HL-60 (cell line): Measurements from ENCODE around the gene CNTNAP4.
A peak's percentile ranks its signal among the peaks of the same experiment; 100 is the strongest.

Source experiments
- DNase-seq, 2 experiments: peaks; one replicate each; pipeline ENCODE4 v3.0.0-alpha.2; 2010 to 2020; ENCODE audit warnings: low read depth in 1 of 2, low spot score in 1 of 2
- H3K27ac ChIP-seq: fragments of 250-450 bp; sonication (Bioruptor Pico); replicated peaks from 2 replicates; pipeline ENCODE4 v1.5.1; 2020; ENCODE audit warnings: mild to moderate bottlenecking, moderate library complexity
- H3K27me3 ChIP-seq: fragments of 250-450 bp; sonication (Bioruptor Pico); 2 replicates; pipeline ENCODE4 v1.5.1; 2021; ENCODE audit warnings: mild to moderate bottlenecking, moderate library complexity; ENCODE audit not compliant: insufficient read depth, poor library complexity, severe bottlenecking
- H3K4me3 ChIP-seq: replicated peaks from 2 replicates; pipeline ENCODE4 v1.5.1; 2011; ENCODE audit warnings: mild to moderate bottlenecking, control low read depth, low read length; ENCODE audit not compliant: insufficient read depth
- CTCF ChIP-seq: IDR thresholded peaks from one replicate; pipeline ENCODE4 v1.5.1; 2011; ENCODE audit warnings: low read length, control low read depth, inconsistent platforms; ENCODE audit not compliant: insufficient read depth
- GABPA ChIP-seq: IDR thresholded peaks from 2 replicates; pipeline ENCODE4 v1.6.1; 2012; ENCODE audit warnings: low read depth
- POLR2AphosphoS5 ChIP-seq: IDR thresholded peaks from 2 replicates; pipeline ENCODE4 v1.6.1; 2012; ENCODE audit warnings: low read depth
- REST ChIP-seq: IDR thresholded peaks from 2 replicates; pipeline ENCODE4 v1.6.1; 2012; ENCODE audit warnings: low read depth; ENCODE audit not compliant: insufficient replicate concordance
- SPI1 ChIP-seq: IDR thresholded peaks from 2 replicates; pipeline ENCODE4 v1.6.1; 2012; ENCODE audit warnings: low read depth, mild to moderate bottlenecking, borderline replicate concordance

The CNTNAP4 gene

GRCh38 chr16:76381096-76381495, 103.9 kb downstream of the CNTNAP4 start:
- TF ChIP-seq CTCF (no peak), SPI1 (no peak), POLR2AphosphoS5 (no peak), GABPA (no peak), REST (no peak)
- no peak overlapping the region for H3K27ac ChIP-seq
- H3K4me3 ChIP-seq, result no peak overlapping the region
- DNase-seq, result no peak
- H3K27me3 ChIP-seq, result no peaks in the 10 kb centered on the region

GRCh38 chr16:76385601-76386230, 108.5 kb downstream of the CNTNAP4 start:
- TF ChIP-seq POLR2AphosphoS5 (no peak), GABPA (no peak), REST (no peak), SPI1 (no peak), CTCF (no peak)

GRCh38 chr16:76386784-76387183, 109.6 kb downstream of the CNTNAP4 start:
- no peak for TF ChIP-seq GABPA
- TF ChIP-seq POLR2AphosphoS5, result no peak
- TF ChIP-seq CTCF, result no peak
- TF ChIP-seq REST, result no peak
- no peak for TF ChIP-seq SPI1
- Histone ChIP-seq H3K27me3 (no peaks in the 10 kb centered on the region), H3K27ac (no peak overlapping the region), H3K4me3 (no peak overlapping the region)
- peak in 1 of 2 experiments; percentile 18 for DNase-seq

More at GRCh38 chr16:76385601-76386230, 108.5 kb downstream of the CNTNAP4 start:
- DNase-seq, result no peak
- H3K27me3 ChIP-seq, result no peaks in the 10 kb centered on the region
- H3K27ac ChIP-seq, result no peak overlapping the region
- H3K4me3 ChIP-seq, result no peak overlapping the region
